GM19395 (cell line): Measurements from ENCODE around the gene PTRH1.

Source experiments
- ATAC-seq: cut with Tn5 transposase; IDR thresholded peaks from one replicate; pipeline ENCODE4 v1.9.1; 2021; ENCODE audit warnings: mild to moderate bottlenecking, moderate library complexity; ENCODE audit not compliant: unreplicated experiment

PTRH1 gene

DNA sequence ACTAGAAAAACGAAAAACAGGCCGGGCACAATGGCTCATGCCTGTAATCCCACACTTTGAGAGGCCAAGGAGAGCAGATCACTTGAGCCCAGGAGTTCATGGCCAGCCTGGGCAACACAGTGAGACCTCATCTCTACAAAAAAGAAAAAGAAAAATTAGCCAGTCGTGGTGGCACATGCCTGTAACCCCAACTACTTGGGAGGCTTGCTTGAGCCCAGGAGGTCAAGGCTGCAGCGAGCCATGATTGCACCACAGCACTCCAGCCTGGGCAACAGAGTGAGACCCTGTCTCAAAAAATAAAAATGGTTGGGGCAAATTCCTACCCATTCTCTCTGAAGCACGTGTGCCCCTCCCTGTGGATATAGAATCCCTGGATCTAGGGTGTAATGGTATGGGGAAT, 17.1 kb downstream of the PTRH1 start:
- no peak for ATAC-seq

DNA sequence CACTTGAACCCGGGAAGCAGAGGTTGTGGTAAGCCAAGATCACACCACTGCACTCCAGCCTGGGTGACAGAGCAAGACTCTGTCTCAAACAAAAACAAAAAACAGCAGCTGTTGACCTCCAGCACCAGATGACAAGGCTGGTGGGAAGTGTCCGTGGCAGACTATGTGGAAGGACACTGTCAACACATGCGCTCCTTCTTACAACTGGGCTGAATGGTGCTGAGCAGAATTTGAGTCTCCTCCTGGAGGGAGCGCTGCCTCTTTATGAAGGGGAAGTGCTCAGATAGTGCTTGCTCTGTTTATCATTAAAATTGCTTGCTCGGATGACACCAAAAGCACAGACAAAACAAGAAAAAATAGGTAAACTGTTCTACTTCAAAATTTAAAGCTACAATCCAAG, 17.9 kb downstream of the PTRH1 start:
- ATAC-seq, result no peak

DNA sequence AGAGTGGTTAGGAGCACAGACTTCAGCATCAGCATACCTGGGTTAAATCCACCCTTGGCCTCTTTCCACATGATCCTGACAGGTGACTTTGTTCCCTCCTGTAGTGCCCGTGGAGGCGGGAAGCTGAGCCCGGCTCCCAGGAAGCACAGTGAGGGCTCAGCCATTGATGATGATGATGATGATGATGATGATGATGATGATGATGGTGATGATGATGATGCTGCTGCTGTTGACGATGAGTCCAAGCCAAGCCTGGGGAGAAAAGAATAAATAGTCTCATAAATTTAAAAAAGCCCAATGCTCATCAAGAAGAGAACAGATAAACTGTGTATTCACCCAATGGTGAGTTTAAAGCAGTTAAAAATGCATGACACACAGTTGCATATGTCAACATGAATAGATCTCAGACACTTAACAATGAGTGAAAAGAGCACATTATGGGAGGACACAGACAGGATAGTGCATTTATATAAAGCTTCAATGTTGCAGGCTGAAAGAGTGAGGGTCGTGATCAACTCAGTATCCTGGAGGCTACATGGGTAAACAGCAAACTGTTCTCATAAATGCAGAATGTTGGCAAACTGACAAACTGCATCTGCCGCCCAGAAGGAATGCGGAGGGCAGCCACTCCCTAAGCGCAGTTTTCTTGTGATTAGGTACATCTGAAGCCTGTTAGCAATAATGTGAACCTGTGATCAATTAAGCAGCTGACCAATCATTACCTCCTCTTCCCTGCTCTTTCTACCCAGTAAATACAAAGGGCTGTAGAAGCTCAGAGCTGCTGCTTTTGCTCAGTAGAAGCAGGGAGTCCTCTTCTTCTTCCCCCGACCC, 20.4 kb downstream of the PTRH1 start:
- ATAC-seq, result no peak

- no peak for ATAC-seq
Observed at GRCh38 chr9:127693697-127694096, 21.8 kb downstream of the PTRH1 start.

DNA sequence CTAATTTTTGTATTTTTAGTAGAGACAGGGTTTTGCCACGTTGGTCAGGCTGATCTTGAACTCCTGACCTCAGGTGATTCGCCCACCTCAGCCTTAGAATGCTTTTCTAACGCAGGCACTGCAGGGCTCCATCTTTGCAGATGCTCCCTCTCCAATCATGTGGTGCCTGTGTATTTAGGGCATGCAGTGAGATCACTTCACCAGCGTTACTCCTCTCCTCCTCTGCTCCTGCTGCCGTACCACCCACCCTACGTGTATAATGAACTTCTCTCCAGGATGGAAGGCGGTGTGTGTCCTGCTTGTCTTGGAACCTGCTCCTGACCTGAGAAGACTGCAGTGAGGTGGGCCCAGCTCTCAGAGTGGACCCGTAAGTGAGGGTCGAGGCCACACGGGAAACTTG, 22.3 kb downstream of the PTRH1 start:
- ATAC-seq, result no peak

DNA sequence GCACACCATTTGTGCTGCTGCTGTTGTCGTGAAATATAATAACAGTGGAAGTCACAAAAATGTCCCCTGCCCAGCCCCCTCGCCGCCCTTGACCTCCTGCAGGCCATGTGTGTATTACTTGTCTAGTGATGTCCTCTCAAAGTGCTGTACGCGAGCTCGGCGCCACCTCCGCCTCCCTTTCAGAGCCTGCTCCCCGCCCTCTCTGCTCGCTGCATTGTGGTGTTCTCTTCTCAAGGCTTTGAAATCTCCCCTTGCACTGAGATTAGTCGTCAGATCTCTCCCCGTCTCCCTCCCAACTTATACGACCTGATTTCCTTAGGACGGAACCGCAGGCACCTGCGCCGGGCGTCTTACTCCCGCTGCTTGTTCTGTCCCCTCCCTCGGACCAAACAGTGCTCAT, 23.4 kb downstream of the PTRH1 start:
- ATAC-seq, result no peak

DNA sequence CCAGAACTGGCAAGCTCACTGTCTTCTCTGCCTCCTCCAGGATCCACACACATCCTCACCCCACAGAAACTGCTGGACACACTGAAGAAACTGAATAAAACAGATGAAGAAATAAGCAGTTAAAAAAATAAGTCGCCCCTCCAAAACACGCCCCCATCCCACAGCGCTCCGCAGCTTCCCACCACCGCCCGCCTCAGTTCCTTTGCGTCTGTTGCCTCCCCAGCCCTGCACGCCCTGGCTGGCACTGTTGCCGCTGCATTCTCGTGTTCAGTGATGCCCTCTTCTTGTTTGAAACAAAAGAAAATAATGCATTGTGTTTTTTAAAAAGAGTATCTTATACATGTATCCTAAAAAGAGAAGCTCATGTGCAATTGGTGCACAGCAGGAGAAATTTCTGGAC, 24.7 kb downstream of the PTRH1 start:
- ATAC-seq, result no peak

DNA sequence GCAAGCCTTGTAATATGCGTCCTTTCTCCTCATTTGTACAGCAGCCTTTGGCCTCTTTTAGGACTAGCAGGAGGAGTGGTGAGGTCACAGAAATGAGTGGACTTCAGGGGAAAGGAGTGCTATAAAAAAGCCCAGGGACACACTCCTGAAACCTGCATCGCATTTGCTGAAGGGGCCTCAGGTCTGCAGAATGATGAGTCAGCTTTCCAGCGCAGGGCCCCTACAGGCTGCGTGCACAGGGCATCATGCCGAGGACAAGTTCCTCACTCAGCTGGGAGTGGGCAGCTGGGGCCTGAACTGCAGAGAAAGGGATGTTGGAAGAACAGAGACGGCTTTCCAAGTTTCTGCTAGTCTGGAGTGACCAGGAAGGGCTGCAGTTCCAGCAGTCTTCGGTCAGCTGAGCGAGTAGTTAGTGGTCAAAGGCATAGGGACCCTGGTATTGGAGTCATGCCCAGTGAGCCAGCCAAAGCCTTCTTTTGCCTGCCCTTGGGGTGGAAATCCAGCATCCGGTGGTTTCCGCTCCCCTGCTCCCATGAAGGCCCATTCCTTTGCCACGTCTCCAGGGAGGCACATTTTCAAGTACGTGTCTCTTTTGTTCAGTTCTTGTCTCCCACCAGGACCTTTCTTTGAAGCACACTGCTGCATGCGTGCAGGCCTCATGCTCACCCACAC, 26.0 kb downstream of the PTRH1 start:
- ATAC-seq, result no peak

- ATAC-seq, result no peak
Observed at GRCh38 chr9:127686461-127687393, 28.7 kb downstream of the PTRH1 start.

DNA sequence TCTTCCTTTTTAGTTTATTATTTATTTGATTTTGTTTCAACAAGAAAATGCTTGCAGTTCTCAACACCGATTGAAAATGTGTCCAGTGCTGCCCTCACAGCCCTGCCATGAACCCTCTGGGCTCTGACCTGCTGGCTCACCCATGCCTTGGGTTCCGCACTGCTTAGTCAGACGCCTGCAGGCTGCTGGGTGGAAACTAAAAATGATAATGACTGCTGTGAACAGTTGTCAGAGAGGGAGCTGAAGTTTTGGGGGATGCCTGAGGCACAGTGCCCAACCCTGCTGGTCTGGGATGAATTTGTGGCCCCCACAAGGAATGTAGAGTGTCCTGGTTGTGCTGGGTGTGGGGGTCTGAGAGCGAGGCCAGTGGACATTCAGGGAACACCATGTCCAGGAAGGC, 30.9 kb downstream of the PTRH1 start:
- no peak for ATAC-seq

- ATAC-seq, result no peak
Observed at GRCh38 chr9:127683723-127684122, 31.7 kb downstream of the PTRH1 start.

DNA sequence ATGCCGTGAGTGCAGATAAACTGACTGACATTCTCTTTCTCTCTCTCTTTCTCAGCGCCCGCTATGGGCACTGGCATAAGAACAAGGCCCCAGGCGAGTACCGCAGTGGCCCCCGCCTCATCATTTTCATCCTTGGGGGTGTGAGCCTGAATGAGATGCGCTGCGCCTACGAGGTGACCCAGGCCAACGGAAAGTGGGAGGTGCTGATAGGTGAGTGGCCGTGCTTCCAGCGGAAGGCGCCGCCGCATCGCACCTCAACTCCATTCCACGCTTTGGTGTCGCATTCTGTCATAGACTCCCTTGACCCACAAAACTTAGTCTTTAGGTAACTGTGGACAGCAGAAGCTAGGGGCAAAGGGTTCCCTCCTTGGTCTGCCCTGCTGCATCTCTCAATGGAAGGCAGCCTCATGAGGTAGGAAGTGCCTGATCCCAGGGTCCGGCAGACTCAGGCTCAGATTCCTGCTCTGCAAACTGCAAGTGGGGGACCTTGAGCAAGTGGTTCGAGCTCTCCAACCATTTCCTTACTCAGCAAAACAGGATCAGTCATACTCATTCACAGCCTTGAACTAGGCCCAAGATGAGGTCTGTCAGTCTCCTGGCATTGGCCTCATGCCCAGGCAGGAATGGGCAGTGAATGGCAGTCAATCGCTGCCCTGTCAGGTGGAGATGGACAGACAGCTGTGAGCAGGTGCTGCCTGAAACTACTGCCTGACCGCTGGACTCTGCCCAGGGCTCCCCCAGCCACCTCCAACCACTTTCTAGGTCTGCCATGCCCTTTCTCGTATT, 32.9 kb downstream of the PTRH1 start:
- no peak for ATAC-seq

- ATAC-seq, result no peak
Observed at GRCh38 chr9:127680846-127681245, 34.6 kb downstream of the PTRH1 start.

DNA sequence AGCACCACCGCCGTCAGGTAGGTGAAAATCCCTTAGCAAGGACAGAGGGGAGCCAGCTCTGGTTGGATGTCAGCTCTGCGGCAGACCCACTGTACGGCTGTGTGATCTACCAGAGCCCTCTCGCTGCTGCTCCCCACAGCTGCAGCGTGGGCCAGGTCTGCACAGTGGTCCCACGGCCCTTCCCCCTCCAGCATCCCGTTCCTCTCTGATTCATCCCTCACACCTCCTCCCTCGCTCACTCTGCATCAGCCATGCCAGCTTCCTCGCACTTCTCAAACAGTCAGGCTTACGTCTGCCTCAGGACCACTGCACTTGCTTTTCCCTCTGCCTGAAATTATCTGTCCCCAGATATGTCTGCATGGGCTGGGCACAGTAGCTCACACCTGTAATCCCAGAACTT, 35.2 kb downstream of the PTRH1 start:
- ATAC-seq, result no peak

- no peak for ATAC-seq
Observed at GRCh38 chr9:127679506-127679905, 36.0 kb downstream of the PTRH1 start.

GRCh38 chr9:127676638-127677037, 38.8 kb downstream of the PTRH1 start:
- no peak for ATAC-seq

- no peak for ATAC-seq
Observed at GRCh38 chr9:127673234-127673633, 42.2 kb downstream of the PTRH1 start.

- ATAC-seq, result no peak
Observed at GRCh38 chr9:127667906-127668305, 47.6 kb downstream of the PTRH1 start.

- ATAC-seq, result no peak
Observed at GRCh38 chr9:127667127-127667844, 48.2 kb downstream of the PTRH1 start.
